Measurements from ENCODE around the gene CDK2. TPM values are rescaled to one million over a fixed set of nuclear protein-coding genes. Genes with fewer than 3 reads are reported as not detected.

CDK2 gene
- total RNA-seq, 2 experiments from 2014 or later, result 15.8 to 16.0 TPM

- TF ChIP-seq CTCF (IDR thresholded peaks at IDR 0.05), result no peak
- Histone ChIP-seq H3K4me3 (ENCODE audit: low read length) (no peak overlapping the region), H3K9me3 (ENCODE audit: control insufficient read depth in 1 of 2, insufficient read depth in 1 of 2, low read length in 2 of 2) (no peaks in the 10 kb centered on the region), H3K27me3 (ENCODE audit: control insufficient read depth in 1 of 2, insufficient read depth in 2 of 2, low read length in 2 of 2) (no peaks in the 10 kb centered on the region), H3K27ac (ENCODE audit: low read depth in 1 of 2, low read length in 2 of 2) (no peak overlapping the region), H3K36me3 (ENCODE audit: insufficient read depth, low read length) (no peaks in the 10 kb centered on the region), H3K4me1 (ENCODE audit: insufficient read depth, low read length) (peaks cover 32% of the 10 kb centered on the region)
- Mint-ChIP-seq H3K4me1 (ENCODE audit: low read depth) (peaks cover 33% of the 10 kb centered on the region), H3K27ac (no peak overlapping the region), H3K36me3 (ENCODE audit: low read depth) (peaks cover 9% of the 10 kb centered on the region), H3K9me3 (no peaks in the 10 kb centered on the region), H3K27me3 (no peaks in the 10 kb centered on the region), H3K4me3 (no peak overlapping the region)
- ChIA-PET POLR2A (interaction anchor here (0.7 to 2.0 kb wide), 2 partner anchors 14 to 15 kb away, joined by 3 to 7 read pairs; no protein-coding TSS in a partner anchor), CTCF (interaction anchor here (0.9 to 1.3 kb wide), 2 partner anchors 27 to 214 kb away, joined by 3 to 4 read pairs; no protein-coding TSS in a partner anchor)
- DNase-seq, result no peak
- no peak for ATAC-seq (ENCODE audit: poor library complexity)
- intact Hi-C loops (cut with DNase I, micrococcal nuclease), result no loop called here
Observed at GRCh38 chr12:55969356-55969755, 2.7 kb downstream of the CDK2 start.

GRCh38 chr12:55970775-55971174 lies 4.1 kb downstream of the CDK2 start:
- H3K4me1 ChIP-seq (ENCODE audit: insufficient read depth, low read length), result peaks cover 44% of the 10 kb centered on the region
- no peaks in the 10 kb centered on the region for H3K27me3 ChIP-seq (ENCODE audit: control insufficient read depth in 1 of 2, insufficient read depth in 2 of 2, low read length in 2 of 2)
- H3K27ac Mint-ChIP-seq, result no peak overlapping the region
- CTCF ChIA-PET, result no interaction called here
- H3K9me3 Mint-ChIP-seq, result no peaks in the 10 kb centered on the region
- no peak for DNase-seq
- H3K4me3 ChIP-seq (ENCODE audit: low read length), result no peak overlapping the region
- H3K27ac ChIP-seq (ENCODE audit: low read depth in 1 of 2, low read length in 2 of 2), result no peak overlapping the region
- H3K4me1 Mint-ChIP-seq (ENCODE audit: low read depth), result peaks cover 27% of the 10 kb centered on the region
- ATAC-seq (ENCODE audit: poor library complexity), result no peak
- no peaks in the 10 kb centered on the region for H3K27me3 Mint-ChIP-seq
- TF ChIP-seq CTCF (IDR thresholded peaks at IDR 0.05), result no peak
- H3K9me3 ChIP-seq (ENCODE audit: control insufficient read depth in 1 of 2, insufficient read depth in 1 of 2, low read length in 2 of 2), result no peaks in the 10 kb centered on the region
- intact Hi-C loops (cut with DNase I, micrococcal nuclease), result no loop called here
- H3K36me3 ChIP-seq (ENCODE audit: insufficient read depth, low read length), result no peaks in the 10 kb centered on the region
- POLR2A ChIA-PET, result interaction anchor here (1.1 kb wide), 1 partner anchor 11 kb away, joined by 3 read pairs; no protein-coding TSS in a partner anchor
- peak overlapping the region; percentile 3 for H3K4me3 Mint-ChIP-seq
- peaks cover 9% of the 10 kb centered on the region for H3K36me3 Mint-ChIP-seq (ENCODE audit: low read depth)

GRCh38 chr12:55972042-55972441 lies 5.4 kb downstream of the CDK2 start:
- Mint-ChIP-seq H3K9me3 (no peaks in the 10 kb centered on the region), H3K4me3 (peak overlapping the region; percentile 76), H3K36me3 (ENCODE audit: low read depth) (peaks cover 4% of the 10 kb centered on the region), H3K4me1 (ENCODE audit: low read depth) (peaks cover 23% of the 10 kb centered on the region), H3K27ac (no peak overlapping the region), H3K27me3 (no peaks in the 10 kb centered on the region)
- H3K36me3 ChIP-seq (ENCODE audit: insufficient read depth, low read length), result peaks cover 8% of the 10 kb centered on the region
- intact Hi-C loops (cut with DNase I, micrococcal nuclease), result no loop called here
- ChIA-PET CTCF (interaction anchor here (1.7 to 2.3 kb wide), 2 partner anchors 32 to 46 kb away, joined by 5 to 6 read pairs; no protein-coding TSS in a partner anchor), POLR2A (interaction anchor here (2.9 kb wide), 1 partner anchor 36 kb away, joined by 57 read pairs; no protein-coding TSS in a partner anchor)
- no peak for TF ChIP-seq CTCF (IDR thresholded peaks at IDR 0.05)
- DNase-seq (no peak), ATAC-seq (ENCODE audit: poor library complexity) (no peak)
- peaks cover 37% of the 10 kb centered on the region for H3K4me1 ChIP-seq (ENCODE audit: insufficient read depth, low read length)
- H3K27ac ChIP-seq (ENCODE audit: low read depth in 1 of 2, low read length in 2 of 2), result no peak overlapping the region
- H3K27me3 ChIP-seq (ENCODE audit: control insufficient read depth in 1 of 2, insufficient read depth in 2 of 2, low read length in 2 of 2), result no peaks in the 10 kb centered on the region
- no peaks in the 10 kb centered on the region for H3K9me3 ChIP-seq (ENCODE audit: control insufficient read depth in 1 of 2, insufficient read depth in 1 of 2, low read length in 2 of 2)
- H3K4me3 ChIP-seq (ENCODE audit: low read length), result no peak overlapping the region

All from CD4-positive, alpha-beta T cell (primary cell).